Natural killer cell (primary cell): Measurements from ENCODE around the gene SIM1. TPM values are rescaled to one million over a fixed set of nuclear protein-coding genes. Genes with fewer than 3 reads are reported as not detected.

Experiments used
- ATAC-seq, 3 donors: fragments of 150-1000 bp in 2 of 3; fragments of 200-7000 bp in 1 of 3; cut with Tn5 transposase; 1 replicate in 1 of 3; 2 replicates in 2 of 3; pipeline ENCODE4 v1.10.0; 2021; ENCODE audit warnings: mild to moderate bottlenecking in 2 of 3, moderate library complexity in 2 of 3
- DNase-seq, 2 donors: peaks; one replicate each; pipeline versions ENCODE4 v3.0.0 to v3.0.0-alpha.2; 2013 to 2021; ENCODE audit warnings: mixed read lengths in 1 of 2
- H3K27ac ChIP-seq: one replicate; pipeline ENCODE4 v1.5.1; 2013; ENCODE audit warnings: mild to moderate bottlenecking, low read length
- H3K27me3 ChIP-seq: one replicate; pipeline ENCODE4 v1.6.1; 2013; ENCODE audit warnings: low read length; ENCODE audit not compliant: control insufficient read depth, insufficient read depth
- H3K36me3 ChIP-seq: one replicate; pipeline ENCODE4 v1.6.1; 2013; ENCODE audit warnings: low read length; ENCODE audit not compliant: control insufficient read depth, insufficient read depth
- H3K4me1 ChIP-seq: one replicate; pipeline ENCODE4 v1.6.1; 2013; ENCODE audit warnings: low read length; ENCODE audit not compliant: control insufficient read depth, insufficient read depth
- H3K4me3 ChIP-seq: one replicate; pipeline ENCODE4 v1.5.1; 2013; ENCODE audit warnings: low read length
- H3K9me3 ChIP-seq: one replicate; pipeline ENCODE4 v1.6.1; 2013; ENCODE audit warnings: low read length; ENCODE audit not compliant: control insufficient read depth, insufficient read depth
- H3K27ac Mint-ChIP-seq, 2 donors: one replicate each; pipeline ENCODE4 v1.8.0; 2022; ENCODE audit warnings: mild to moderate bottlenecking in 2 of 2, mixed read lengths in 2 of 2, moderate library complexity in 1 of 2
- H3K27me3 Mint-ChIP-seq, 2 donors: one replicate each; pipeline ENCODE4 v1.8.0; 2022; ENCODE audit warnings: low read depth in 2 of 2, mixed read lengths in 2 of 2
- H3K36me3 Mint-ChIP-seq: one replicate; pipeline ENCODE4 v1.8.0; 2022; ENCODE audit warnings: mixed read lengths
- H3K4me1 Mint-ChIP-seq, 2 donors: one replicate each; pipeline ENCODE4 v1.8.0; 2022; ENCODE audit warnings: mixed read lengths in 2 of 2
- H3K4me3 Mint-ChIP-seq: one replicate; pipeline ENCODE4 v1.8.0; 2022; ENCODE audit warnings: mild to moderate bottlenecking, moderate library complexity, mixed read lengths
- H3K9me3 Mint-ChIP-seq, 2 donors: one replicate each; pipeline ENCODE4 v1.8.0; 2022; ENCODE audit warnings: mixed read lengths in 2 of 2
- CTCF ChIP-seq: fragments of 200-600 bp; IDR thresholded peaks from one replicate; pipeline ENCODE4 v1.8.0; 2022; ENCODE audit warnings: antibody characterized with exemption
- WGBS: methylation state at CpG from one replicate; pipeline ENCODE4 v1.1.7; 2013; ENCODE audit warnings: missing lambda C conversion rate; ENCODE audit not compliant: insufficient coverage; 5-methylcytosine and 5-hydroxymethylcytosine counted together
- intact Hi-C: fragments of 100-400 bp; cut with micrococcal nuclease; formaldehyde crosslinking; loops from one replicate; pipeline ENCODE4 v1.14.2; 2022
- total RNA-seq, 4 donors: library from RNA; stranded (reverse); fragments of 120-200 nt in 1 of 4; gene quantifications; one replicate each; pipeline versions ENCODE4 v1.2.3 to v1.2.4, GENCODE V29; 2013 to 2022

Gene SIM1
- total RNA-seq, 3 donors from 2014 or later (not counting 1 experiment from before 2014, with no cell fraction given), result not detected

GRCh38 chr6:100469101-100469859, 4.6 kb upstream of the SIM1 start:
- H3K4me1 Mint-ChIP-seq, result peaks cover 10% of the 10 kb centered on the region in 2 donors
- DNase-seq (no peak), ATAC-seq (no peak)
- H3K27me3 Mint-ChIP-seq, result peaks cover 57 to 78% of the 10 kb centered on the region in 2 donors
- H3K27me3 ChIP-seq, result peaks cover 58% of the 10 kb centered on the region
- peaks cover 14% of the 10 kb centered on the region for H3K9me3 ChIP-seq
- no peak overlapping the region for H3K4me3 ChIP-seq
- H3K4me1 ChIP-seq, result peaks cover 18% of the 10 kb centered on the region
- intact Hi-C loops, result no loop called here
- H3K9me3 Mint-ChIP-seq, result no peaks in the 10 kb centered on the region
- no peak overlapping the region for H3K4me3 Mint-ChIP-seq
- no peak overlapping the region for H3K27ac Mint-ChIP-seq
- no peak overlapping the region for H3K27ac ChIP-seq
- WGBS, result 18% methylated on average over 44 of the region's 44 CpGs
- H3K36me3 ChIP-seq, result no peaks in the 10 kb centered on the region
- peaks cover 7% of the 10 kb centered on the region for H3K36me3 Mint-ChIP-seq
- TF ChIP-seq CTCF, result no peak

GRCh38 chr6:100468016-100468622, 3.4 kb upstream of the SIM1 start:
- peaks cover 0 to 2% of the 10 kb centered on the region in 2 donors for H3K9me3 Mint-ChIP-seq
- no peak for DNase-seq
- intact Hi-C loops, result no loop called here
- TF ChIP-seq CTCF, result no peak
- H3K9me3 ChIP-seq, result peaks cover 21% of the 10 kb centered on the region
- H3K4me3 Mint-ChIP-seq, result no peak overlapping the region
- H3K36me3 ChIP-seq, result no peaks in the 10 kb centered on the region
- H3K4me3 ChIP-seq, result no peak overlapping the region
- no peak overlapping the region for H3K27ac Mint-ChIP-seq
- H3K4me1 ChIP-seq, result peaks cover 24% of the 10 kb centered on the region
- H3K27me3 ChIP-seq, result peaks cover 70% of the 10 kb centered on the region
- H3K27ac ChIP-seq, result no peak overlapping the region
- peaks cover 10% of the 10 kb centered on the region in 2 donors for H3K4me1 Mint-ChIP-seq
- peaks cover 58 to 79% of the 10 kb centered on the region in 2 donors for H3K27me3 Mint-ChIP-seq
- WGBS, result 50% methylated on average over 2 of the region's 6 CpGs
- no peak for ATAC-seq
- H3K36me3 Mint-ChIP-seq, result peaks cover 12% of the 10 kb centered on the region

- Histone ChIP-seq H3K27me3 (peaks cover 75% of the 10 kb centered on the region), H3K4me3 (no peak overlapping the region), H3K36me3 (no peaks in the 10 kb centered on the region), H3K27ac (no peak overlapping the region), H3K4me1 (peaks cover 24% of the 10 kb centered on the region), H3K9me3 (peaks cover 21% of the 10 kb centered on the region)
- H3K4me3 Mint-ChIP-seq, result no peak overlapping the region
- no peak for TF ChIP-seq CTCF
- 12% methylated on average over 49 of the region's 49 CpGs for WGBS
- peaks cover 0 to 2% of the 10 kb centered on the region in 2 donors for H3K9me3 Mint-ChIP-seq
- peaks cover 61 to 80% of the 10 kb centered on the region in 2 donors for H3K27me3 Mint-ChIP-seq
- peaks cover 20% of the 10 kb centered on the region for H3K36me3 Mint-ChIP-seq
- peaks cover 10 to 11% of the 10 kb centered on the region in 2 donors for H3K4me1 Mint-ChIP-seq
- intact Hi-C loops, result no loop called here
- no peak for DNase-seq
- ATAC-seq, result no peak
- no peak overlapping the region for H3K27ac Mint-ChIP-seq
Observed at GRCh38 chr6:100467129-100468015, 2.7 kb upstream of the SIM1 start.
